Measurements from ENCODE around the gene MAPK4.

DNA sequence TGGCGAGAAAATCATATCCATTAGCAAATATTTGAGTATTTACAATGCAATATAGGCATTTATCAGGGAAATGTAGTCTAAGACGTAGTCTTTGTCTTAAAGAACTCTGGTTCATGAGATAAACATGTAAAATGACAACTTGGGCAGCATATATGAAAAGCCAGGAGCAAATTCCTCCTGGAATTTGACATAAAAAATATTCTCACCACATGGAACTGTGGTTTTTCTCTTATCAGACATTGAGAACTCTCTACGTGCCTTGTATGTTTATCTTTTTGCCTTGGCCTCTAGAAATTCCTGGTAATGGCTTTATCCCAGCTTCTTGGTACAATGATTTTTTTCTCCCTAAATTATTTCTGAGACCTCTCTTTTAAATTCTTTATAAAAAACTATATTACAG is 2.8 kb downstream of the MAPK4 start:
- TF ChIP-seq, protein P1, sequence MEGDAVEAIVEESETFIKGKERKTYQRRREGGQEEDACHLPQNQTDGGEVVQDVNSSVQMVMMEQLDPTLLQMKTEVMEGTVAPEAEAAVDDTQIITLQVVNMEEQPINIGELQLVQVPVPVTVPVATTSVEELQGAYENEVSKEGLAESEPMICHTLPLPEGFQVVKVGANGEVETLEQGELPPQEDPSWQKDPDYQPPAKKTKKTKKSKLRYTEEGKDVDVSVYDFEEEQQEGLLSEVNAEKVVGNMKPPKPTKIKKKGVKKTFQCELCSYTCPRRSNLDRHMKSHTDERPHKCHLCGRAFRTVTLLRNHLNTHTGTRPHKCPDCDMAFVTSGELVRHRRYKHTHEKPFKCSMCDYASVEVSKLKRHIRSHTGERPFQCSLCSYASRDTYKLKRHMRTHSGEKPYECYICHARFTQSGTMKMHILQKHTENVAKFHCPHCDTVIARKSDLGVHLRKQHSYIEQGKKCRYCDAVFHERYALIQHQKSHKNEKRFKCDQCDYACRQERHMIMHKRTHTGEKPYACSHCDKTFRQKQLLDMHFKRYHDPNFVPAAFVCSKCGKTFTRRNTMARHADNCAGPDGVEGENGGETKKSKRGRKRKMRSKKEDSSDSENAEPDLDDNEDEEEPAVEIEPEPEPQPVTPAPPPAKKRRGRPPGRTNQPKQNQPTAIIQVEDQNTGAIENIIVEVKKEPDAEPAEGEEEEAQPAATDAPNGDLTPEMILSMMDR (IDR thresholded peaks at IDR 0.05): no peak
- TF ChIP-seq POLR2A (IDR thresholded peaks at IDR 0.05): no peak

Measured in body of pancreas (tissue), 4 donors.